ENCODE data around the gene ARHGAP9. TPM values are rescaled to one million over a fixed set of nuclear protein-coding genes. Genes with fewer than 3 reads are reported as not detected.

The ARHGAP9 gene
- total RNA-seq, 1 experiment from 2014 or later = 2.6 TPM

GRCh38 chr12:57465030-57465746, 14.5 kb downstream of the ARHGAP9 start:
- H3K27me3 ChIP-seq (ENCODE audit: control insufficient read depth, insufficient read depth, low read length) = peaks cover 1% of the 10 kb centered on the region; the same call in 1 of the 2 replicates
- DNase-seq = no peak

GRCh38 chr12:57464569-57464968, 15.1 kb downstream of the ARHGAP9 start:
- Histone ChIP-seq H3K27me3 (ENCODE audit: control insufficient read depth, insufficient read depth, low read length) (peaks cover 1% of the 10 kb centered on the region; the same call in 1 of the 2 replicates), H3K36me3 (replicated peaks; ENCODE audit: control insufficient read depth, insufficient read depth, low read length) (no peaks in the 10 kb centered on the region; the same call in none of the 2 replicates), H3K4me3 (ENCODE audit: insufficient read depth, low read depth, low read length) (no peak overlapping the region)
- DNase-seq = no peak

More at GRCh38 chr12:57465030-57465746, 14.5 kb downstream of the ARHGAP9 start:
- H3K4me3 ChIP-seq (ENCODE audit: insufficient read depth, low read depth, low read length) = no peak overlapping the region
- H3K36me3 ChIP-seq (replicated peaks; ENCODE audit: control insufficient read depth, insufficient read depth, low read length) = peaks cover 2% of the 10 kb centered on the region

- Histone ChIP-seq H3K4me3 (ENCODE audit: insufficient read depth, low read depth, low read length) (no peak overlapping the region), H3K27me3 (ENCODE audit: control insufficient read depth, insufficient read depth, low read length) (peaks cover 1% of the 10 kb centered on the region; the same call in 1 of the 2 replicates), H3K36me3 (replicated peaks; ENCODE audit: control insufficient read depth, insufficient read depth, low read length) (no peaks in the 10 kb centered on the region; the same call in none of the 2 replicates)
- DNase-seq = no peak
Observed at GRCh38 chr12:57462912-57463253, 16.8 kb downstream of the ARHGAP9 start.

- DNase-seq = peak; percentile 95
- peaks cover 1% of the 10 kb centered on the region; the same call in 1 of the 2 replicates for H3K27me3 ChIP-seq (ENCODE audit: control insufficient read depth, insufficient read depth, low read length)
- H3K4me3 ChIP-seq (ENCODE audit: insufficient read depth, low read depth, low read length) = peak overlapping the region; percentile 75
- H3K36me3 ChIP-seq (replicated peaks; ENCODE audit: control insufficient read depth, insufficient read depth, low read length) = no peaks in the 10 kb centered on the region; the same call in none of the 2 replicates
Observed at GRCh38 chr12:57462251-57462911, 17.3 kb downstream of the ARHGAP9 start.

- DNase-seq = no peak
Observed at GRCh38 chr12:57461917-57462250, 17.8 kb downstream of the ARHGAP9 start.

GRCh38 chr12:57461276-57461916, 18.3 kb downstream of the ARHGAP9 start:
- peaks cover 1% of the 10 kb centered on the region; the same call in 1 of the 2 replicates for H3K27me3 ChIP-seq (ENCODE audit: control insufficient read depth, insufficient read depth, low read length)
- no peaks in the 10 kb centered on the region; the same call in none of the 2 replicates for H3K36me3 ChIP-seq (replicated peaks; ENCODE audit: control insufficient read depth, insufficient read depth, low read length)
- peak; percentile 96 for DNase-seq
- peak overlapping the region; percentile 75 for H3K4me3 ChIP-seq (ENCODE audit: insufficient read depth, low read depth, low read length)

More at GRCh38 chr12:57461917-57462250, 17.8 kb downstream of the ARHGAP9 start:
- H3K36me3 ChIP-seq (replicated peaks; ENCODE audit: control insufficient read depth, insufficient read depth, low read length) = no peaks in the 10 kb centered on the region; the same call in none of the 2 replicates
- peak overlapping the region; percentile 75 for H3K4me3 ChIP-seq (ENCODE audit: insufficient read depth, low read depth, low read length)
- peaks cover 1% of the 10 kb centered on the region; the same call in 1 of the 2 replicates for H3K27me3 ChIP-seq (ENCODE audit: control insufficient read depth, insufficient read depth, low read length)

- Histone ChIP-seq H3K27me3 (ENCODE audit: control insufficient read depth, insufficient read depth, low read length) (peaks cover 1% of the 10 kb centered on the region; the same call in 1 of the 2 replicates), H3K4me3 (ENCODE audit: insufficient read depth, low read depth, low read length) (peak overlapping the region; percentile 75), H3K36me3 (replicated peaks; ENCODE audit: control insufficient read depth, insufficient read depth, low read length) (no peaks in the 10 kb centered on the region; the same call in none of the 2 replicates)
- DNase-seq = peak; percentile 87
Observed at GRCh38 chr12:57460841-57461275, 18.8 kb downstream of the ARHGAP9 start.

- Histone ChIP-seq H3K36me3 (replicated peaks; ENCODE audit: control insufficient read depth, insufficient read depth, low read length) (no peaks in the 10 kb centered on the region; the same call in none of the 2 replicates), H3K27me3 (ENCODE audit: control insufficient read depth, insufficient read depth, low read length) (peaks cover 1% of the 10 kb centered on the region; the same call in 1 of the 2 replicates), H3K4me3 (ENCODE audit: insufficient read depth, low read depth, low read length) (peak overlapping the region; percentile 75)
- peak; percentile 44 for DNase-seq
Observed at GRCh38 chr12:57460468-57460784, 19.2 kb downstream of the ARHGAP9 start.

GRCh38 chr12:57459750-57460467, 19.8 kb downstream of the ARHGAP9 start, which contains the start of gene GLI1:
Gene GLI1 (plus strand): TSS chr12:57459785. CDS start chr12:57463692, 3,907 bp downstream.
- peak within 1 kb of the TSS; percentile 75 for H3K4me3 ChIP-seq (ENCODE audit: insufficient read depth, low read depth, low read length)
- DNase-seq = peak; percentile 75
- no peaks in the 10 kb centered on the region; the same call in none of the 2 replicates for H3K36me3 ChIP-seq (replicated peaks; ENCODE audit: control insufficient read depth, insufficient read depth, low read length)
- peaks cover 1% of the 10 kb centered on the region; the same call in 1 of the 2 replicates for H3K27me3 ChIP-seq (ENCODE audit: control insufficient read depth, insufficient read depth, low read length)

GRCh38 chr12:57459055-57459749, 20.5 kb downstream of the ARHGAP9 start:
- Histone ChIP-seq H3K27me3 (ENCODE audit: control insufficient read depth, insufficient read depth, low read length) (peaks cover 1% of the 10 kb centered on the region; the same call in 1 of the 2 replicates), H3K36me3 (replicated peaks; ENCODE audit: control insufficient read depth, insufficient read depth, low read length) (no peaks in the 10 kb centered on the region; the same call in none of the 2 replicates), H3K4me3 (ENCODE audit: insufficient read depth, low read depth, low read length) (peak overlapping the region; percentile 75)
- DNase-seq = peak; percentile 84

GRCh38 chr12:57458665-57459054, 21.0 kb downstream of the ARHGAP9 start:
- H3K36me3 ChIP-seq (replicated peaks; ENCODE audit: control insufficient read depth, insufficient read depth, low read length) = no peaks in the 10 kb centered on the region; the same call in 1 of the 2 replicates
- H3K4me3 ChIP-seq (ENCODE audit: insufficient read depth, low read depth, low read length) = peak overlapping the region; percentile 32
- H3K27me3 ChIP-seq (ENCODE audit: control insufficient read depth, insufficient read depth, low read length) = peaks cover 1% of the 10 kb centered on the region; the same call in 1 of the 2 replicates
- peak; percentile 5 for DNase-seq

GRCh38 chr12:57456737-57457490, 22.8 kb downstream of the ARHGAP9 start:
- Histone ChIP-seq H3K4me3 (ENCODE audit: insufficient read depth, low read depth, low read length) (peak overlapping the region; percentile 40), H3K36me3 (replicated peaks; ENCODE audit: control insufficient read depth, insufficient read depth, low read length) (no peaks in the 10 kb centered on the region; the same call in 1 of the 2 replicates), H3K27me3 (ENCODE audit: control insufficient read depth, insufficient read depth, low read length) (peaks cover 1% of the 10 kb centered on the region; the same call in 1 of the 2 replicates)
- DNase-seq = no peak
